Measurements from ENCODE around the gene USH1C.

Gene USH1C

GRCh38 chr11:17544181-17544622 is at the start of gene USH1C:
Gene USH1C (minus strand): TSS chr11:17544416. CDS start chr11:17544307, 109 bp downstream.
- Mint-ChIP-seq H3K4me3 (no peak within 1 kb of the TSS), H3K27ac (no peak within 1 kb of the TSS), H3K9me3 (no peaks in the 10 kb centered on the region), H3K36me3 (ENCODE audit: low read depth) (no peaks in the 10 kb centered on the region), H3K27me3 (ENCODE audit: low read depth) (peaks cover 41% of the 10 kb centered on the region), H3K4me1 (ENCODE audit: low read depth) (peaks cover 4% of the 10 kb centered on the region)

DNA sequence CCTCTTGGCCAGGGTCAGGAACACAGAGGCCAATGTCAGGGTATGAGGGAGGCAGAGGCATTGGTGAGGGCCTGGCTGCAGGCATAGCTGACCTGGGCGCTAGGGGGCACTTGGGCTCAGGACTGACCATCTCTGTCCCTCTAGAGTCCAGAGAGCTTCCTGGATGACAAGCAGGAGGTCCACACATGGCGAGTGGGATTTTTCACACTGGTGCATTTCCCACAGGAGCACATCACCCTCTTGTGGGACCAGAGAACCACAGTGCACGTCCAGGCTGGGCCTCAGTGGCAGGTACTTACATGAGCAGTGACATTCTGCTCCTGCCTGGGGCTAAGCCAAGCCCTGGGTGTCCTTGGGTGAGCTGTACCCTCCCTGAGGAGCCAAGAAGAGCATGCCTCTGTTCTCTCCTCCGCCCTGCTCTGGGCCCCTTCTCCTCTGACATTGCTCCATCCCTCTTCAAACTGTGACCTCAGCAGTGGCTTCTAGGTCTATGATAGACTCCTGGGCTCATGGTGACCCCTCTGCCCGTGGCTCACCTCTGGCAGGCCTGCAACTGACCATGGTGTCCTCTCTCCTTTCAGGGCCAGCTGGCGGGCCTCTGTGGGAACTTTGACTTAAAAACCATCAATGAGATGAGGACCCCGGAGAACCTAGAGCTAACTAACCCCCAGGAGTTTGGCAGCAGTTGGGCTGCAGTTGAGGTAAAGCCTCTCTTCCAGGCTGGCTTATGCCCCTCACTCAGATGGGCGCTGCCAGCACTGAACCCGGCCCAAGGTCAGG is 49.4 kb upstream of the USH1C start:
- Mint-ChIP-seq H3K4me1 (ENCODE audit: low read depth) (no peaks in the 10 kb centered on the region), H3K27me3 (ENCODE audit: low read depth) (no peaks in the 10 kb centered on the region), H3K4me3 (no peak overlapping the region), H3K27ac (no peak overlapping the region), H3K9me3 (no peaks in the 10 kb centered on the region), H3K36me3 (ENCODE audit: low read depth) (no peaks in the 10 kb centered on the region)

DNA sequence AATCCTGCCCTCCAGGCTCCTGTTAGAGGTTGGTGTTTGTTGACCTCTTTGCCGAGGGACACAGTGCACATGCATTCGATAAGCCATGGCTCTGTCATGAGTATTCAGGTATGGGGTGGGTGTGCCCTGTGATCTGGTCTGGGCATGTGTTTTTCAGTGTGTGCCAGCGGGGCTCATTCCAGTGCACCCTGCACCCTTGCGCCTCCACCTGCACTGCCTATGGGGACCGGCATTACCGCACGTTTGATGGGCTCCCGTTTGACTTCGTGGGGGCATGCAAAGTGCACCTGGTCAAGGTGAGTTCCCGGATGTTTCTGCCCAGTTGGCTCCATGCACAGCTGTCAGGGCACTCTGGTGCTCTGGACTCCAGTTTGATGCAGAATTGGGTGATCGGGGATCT is 47.1 kb upstream of the USH1C start:
- Mint-ChIP-seq H3K9me3 (no peaks in the 10 kb centered on the region), H3K36me3 (ENCODE audit: low read depth) (no peaks in the 10 kb centered on the region), H3K4me3 (no peak overlapping the region), H3K27ac (no peak overlapping the region), H3K27me3 (ENCODE audit: low read depth) (no peaks in the 10 kb centered on the region), H3K4me1 (ENCODE audit: low read depth) (no peaks in the 10 kb centered on the region)

GRCh38 chr11:17590463-17590862 is 46.2 kb upstream of the USH1C start:
- Mint-ChIP-seq H3K36me3 (ENCODE audit: low read depth) (no peaks in the 10 kb centered on the region), H3K4me1 (ENCODE audit: low read depth) (no peaks in the 10 kb centered on the region), H3K27ac (no peak overlapping the region), H3K27me3 (ENCODE audit: low read depth) (peaks cover 5% of the 10 kb centered on the region), H3K9me3 (no peaks in the 10 kb centered on the region), H3K4me3 (no peak overlapping the region)

DNA sequence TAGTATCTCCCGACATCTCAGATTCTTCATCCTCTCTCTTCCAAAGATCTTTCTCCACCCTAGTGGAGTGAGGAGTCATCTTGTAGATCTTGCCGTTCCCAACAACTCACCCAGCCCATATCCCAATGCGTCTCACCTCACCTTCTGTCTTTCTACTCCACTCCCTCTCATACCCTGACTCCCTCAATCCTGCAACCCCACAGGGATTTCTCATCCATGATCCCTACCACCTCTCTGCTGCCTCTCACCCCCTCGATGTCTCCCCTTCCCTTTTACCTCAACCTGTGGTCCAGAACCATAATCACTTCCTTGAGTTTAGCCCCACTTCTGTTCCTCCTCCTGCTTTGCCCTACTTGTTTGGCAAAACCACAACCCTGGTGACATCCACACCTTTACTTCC is 44.5 kb upstream of the USH1C start:
- Mint-ChIP-seq H3K27ac (no peak overlapping the region), H3K9me3 (no peaks in the 10 kb centered on the region), H3K36me3 (ENCODE audit: low read depth) (no peaks in the 10 kb centered on the region), H3K4me3 (no peak overlapping the region), H3K4me1 (ENCODE audit: low read depth) (no peaks in the 10 kb centered on the region), H3K27me3 (ENCODE audit: low read depth) (peaks cover 7% of the 10 kb centered on the region)

- H3K27ac Mint-ChIP-seq, result no peak overlapping the region
- H3K27me3 Mint-ChIP-seq (ENCODE audit: low read depth), result peaks cover 7% of the 10 kb centered on the region
- no peaks in the 10 kb centered on the region for H3K36me3 Mint-ChIP-seq (ENCODE audit: low read depth)
- no peaks in the 10 kb centered on the region for H3K4me1 Mint-ChIP-seq (ENCODE audit: low read depth)
- no peaks in the 10 kb centered on the region for H3K9me3 Mint-ChIP-seq
- no peak overlapping the region for H3K4me3 Mint-ChIP-seq
These were observed 44.0 kb upstream of the USH1C start for GRCh38 chr11:17588166-17588565.

- Mint-ChIP-seq H3K4me1 (ENCODE audit: low read depth) (no peaks in the 10 kb centered on the region), H3K27ac (no peak overlapping the region), H3K9me3 (no peaks in the 10 kb centered on the region), H3K36me3 (ENCODE audit: low read depth) (no peaks in the 10 kb centered on the region), H3K4me3 (no peak overlapping the region), H3K27me3 (ENCODE audit: low read depth) (peaks cover 17% of the 10 kb centered on the region)
These were observed 41.9 kb upstream of the USH1C start for GRCh38 chr11:17585911-17586695.

DNA sequence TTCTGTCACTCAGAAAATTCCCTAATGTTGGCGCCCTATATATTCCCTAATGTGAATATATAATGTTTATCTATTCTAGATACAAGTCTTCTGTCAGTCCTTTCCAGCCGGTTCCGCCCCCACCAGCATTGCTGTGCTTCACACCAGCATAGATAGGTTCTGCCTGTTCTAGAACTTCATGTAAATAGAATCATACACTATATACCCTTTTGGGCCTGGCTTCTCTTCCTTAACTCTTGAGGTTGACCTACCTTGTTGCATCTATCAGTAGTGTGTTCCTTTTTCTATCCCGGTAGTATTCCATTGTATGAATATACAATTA is 37.5 kb upstream of the USH1C start:
- no peak overlapping the region for H3K27ac Mint-ChIP-seq
- no peaks in the 10 kb centered on the region for H3K36me3 Mint-ChIP-seq (ENCODE audit: low read depth)
- no peaks in the 10 kb centered on the region for H3K9me3 Mint-ChIP-seq
- no peak overlapping the region for H3K4me3 Mint-ChIP-seq
- H3K27me3 Mint-ChIP-seq (ENCODE audit: low read depth), result peaks cover 26% of the 10 kb centered on the region
- H3K4me1 Mint-ChIP-seq (ENCODE audit: low read depth), result no peaks in the 10 kb centered on the region

- Mint-ChIP-seq H3K9me3 (no peaks in the 10 kb centered on the region), H3K27ac (no peak overlapping the region), H3K4me3 (no peak overlapping the region), H3K27me3 (ENCODE audit: low read depth) (peaks cover 26% of the 10 kb centered on the region), H3K4me1 (ENCODE audit: low read depth) (no peaks in the 10 kb centered on the region), H3K36me3 (ENCODE audit: low read depth) (no peaks in the 10 kb centered on the region)
These were observed 37.0 kb upstream of the USH1C start for GRCh38 chr11:17581036-17581731.

GRCh38 chr11:17580271-17580670 is 36.1 kb upstream of the USH1C start:
- Mint-ChIP-seq H3K36me3 (ENCODE audit: low read depth) (no peaks in the 10 kb centered on the region), H3K9me3 (no peaks in the 10 kb centered on the region), H3K4me3 (no peak overlapping the region), H3K27me3 (ENCODE audit: low read depth) (peaks cover 19% of the 10 kb centered on the region), H3K27ac (no peak overlapping the region), H3K4me1 (ENCODE audit: low read depth) (no peaks in the 10 kb centered on the region)

GRCh38 chr11:17579451-17579850 is 35.2 kb upstream of the USH1C start:
- Mint-ChIP-seq H3K4me3 (no peak overlapping the region), H3K27me3 (ENCODE audit: low read depth) (peaks cover 19% of the 10 kb centered on the region), H3K4me1 (ENCODE audit: low read depth) (no peaks in the 10 kb centered on the region), H3K9me3 (no peaks in the 10 kb centered on the region), H3K36me3 (ENCODE audit: low read depth) (no peaks in the 10 kb centered on the region), H3K27ac (no peak overlapping the region)

GRCh38 chr11:17578958-17579357 is 34.7 kb upstream of the USH1C start:
- Mint-ChIP-seq H3K27me3 (ENCODE audit: low read depth) (peaks cover 19% of the 10 kb centered on the region), H3K36me3 (ENCODE audit: low read depth) (no peaks in the 10 kb centered on the region), H3K9me3 (no peaks in the 10 kb centered on the region), H3K27ac (no peak overlapping the region), H3K4me3 (no peak overlapping the region), H3K4me1 (ENCODE audit: low read depth) (no peaks in the 10 kb centered on the region)

DNA sequence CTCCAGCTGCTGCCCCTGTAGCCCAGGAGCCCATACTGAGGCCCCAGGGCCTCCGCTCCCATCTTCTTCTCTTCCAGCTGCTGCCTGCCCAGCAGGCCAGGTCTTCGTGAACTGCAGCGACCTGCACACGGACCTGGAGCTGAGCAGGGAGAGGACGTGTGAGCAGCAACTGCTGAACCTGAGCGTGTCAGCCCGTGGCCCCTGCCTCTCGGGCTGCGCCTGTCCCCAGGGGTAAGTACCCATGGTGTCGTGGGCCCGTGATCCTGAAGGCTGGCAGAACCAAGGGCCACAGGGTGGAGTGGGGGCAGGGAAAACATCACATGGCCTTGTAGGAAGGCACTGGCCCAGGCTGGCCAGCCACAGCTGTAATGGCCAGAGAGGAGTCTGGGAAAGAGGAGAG is 34.1 kb upstream of the USH1C start:
- no peak overlapping the region for H3K4me3 Mint-ChIP-seq
- H3K27me3 Mint-ChIP-seq (ENCODE audit: low read depth), result peaks cover 19% of the 10 kb centered on the region
- H3K9me3 Mint-ChIP-seq, result no peaks in the 10 kb centered on the region
- H3K27ac Mint-ChIP-seq, result no peak overlapping the region
- no peaks in the 10 kb centered on the region for H3K4me1 Mint-ChIP-seq (ENCODE audit: low read depth)
- no peaks in the 10 kb centered on the region for H3K36me3 Mint-ChIP-seq (ENCODE audit: low read depth)

- Mint-ChIP-seq H3K27me3 (ENCODE audit: low read depth) (peaks cover 5% of the 10 kb centered on the region), H3K27ac (no peak overlapping the region), H3K9me3 (no peaks in the 10 kb centered on the region), H3K4me3 (no peak overlapping the region), H3K36me3 (ENCODE audit: low read depth) (no peaks in the 10 kb centered on the region), H3K4me1 (ENCODE audit: low read depth) (peaks cover 2% of the 10 kb centered on the region)
These were observed 31.5 kb upstream of the USH1C start for GRCh38 chr11:17575431-17576425.
